DMS 273 (cell line): ENCODE data around the gene SFI1.
"Not testable (repeated sequence)": the region's sequence is repeated elsewhere in the genome, so short reads cannot be mapped to it uniquely, and the experiment has no call there.

ENCODE experiments used
- DNase-seq: peaks from one replicate; lab custom pipeline; 2025; ENCODE audit not compliant: unreplicated experiment; lab: John Stamatoyannopoulos, UW

SFI1 gene, protein sequence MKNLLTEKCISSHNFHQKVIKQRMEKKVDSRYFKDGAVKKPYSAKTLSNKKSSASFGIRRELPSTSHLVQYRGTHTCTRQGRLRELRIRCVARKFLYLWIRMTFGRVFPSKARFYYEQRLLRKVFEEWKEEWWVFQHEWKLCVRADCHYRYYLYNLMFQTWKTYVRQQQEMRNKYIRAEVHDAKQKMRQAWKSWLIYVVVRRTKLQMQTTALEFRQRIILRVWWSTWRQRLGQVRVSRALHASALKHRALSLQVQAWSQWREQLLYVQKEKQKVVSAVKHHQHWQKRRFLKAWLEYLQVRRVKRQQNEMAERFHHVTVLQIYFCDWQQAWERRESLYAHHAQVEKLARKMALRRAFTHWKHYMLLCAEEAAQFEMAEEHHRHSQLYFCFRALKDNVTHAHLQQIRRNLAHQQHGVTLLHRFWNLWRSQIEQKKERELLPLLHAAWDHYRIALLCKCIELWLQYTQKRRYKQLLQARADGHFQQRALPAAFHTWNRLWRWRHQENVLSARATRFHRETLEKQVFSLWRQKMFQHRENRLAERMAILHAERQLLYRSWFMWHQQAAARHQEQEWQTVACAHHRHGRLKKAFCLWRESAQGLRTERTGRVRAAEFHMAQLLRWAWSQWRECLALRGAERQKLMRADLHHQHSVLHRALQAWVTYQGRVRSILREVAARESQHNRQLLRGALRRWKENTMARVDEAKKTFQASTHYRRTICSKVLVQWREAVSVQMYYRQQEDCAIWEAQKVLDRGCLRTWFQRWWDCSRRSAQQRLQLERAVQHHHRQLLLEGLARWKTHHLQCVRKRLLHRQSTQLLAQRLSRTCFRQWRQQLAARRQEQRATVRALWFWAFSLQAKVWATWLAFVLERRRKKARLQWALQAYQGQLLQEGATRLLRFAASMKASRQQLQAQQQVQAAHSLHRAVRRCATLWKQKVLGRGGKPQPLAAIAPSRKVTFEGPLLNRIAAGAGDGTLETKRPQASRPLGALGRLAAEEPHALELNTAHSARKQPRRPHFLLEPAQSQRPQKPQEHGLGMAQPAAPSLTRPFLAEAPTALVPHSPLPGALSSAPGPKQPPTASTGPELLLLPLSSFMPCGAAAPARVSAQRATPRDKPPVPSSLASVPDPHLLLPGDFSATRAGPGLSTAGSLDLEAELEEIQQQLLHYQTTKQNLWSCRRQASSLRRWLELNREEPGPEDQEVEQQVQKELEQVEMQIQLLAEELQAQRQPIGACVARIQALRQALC

DNA sequence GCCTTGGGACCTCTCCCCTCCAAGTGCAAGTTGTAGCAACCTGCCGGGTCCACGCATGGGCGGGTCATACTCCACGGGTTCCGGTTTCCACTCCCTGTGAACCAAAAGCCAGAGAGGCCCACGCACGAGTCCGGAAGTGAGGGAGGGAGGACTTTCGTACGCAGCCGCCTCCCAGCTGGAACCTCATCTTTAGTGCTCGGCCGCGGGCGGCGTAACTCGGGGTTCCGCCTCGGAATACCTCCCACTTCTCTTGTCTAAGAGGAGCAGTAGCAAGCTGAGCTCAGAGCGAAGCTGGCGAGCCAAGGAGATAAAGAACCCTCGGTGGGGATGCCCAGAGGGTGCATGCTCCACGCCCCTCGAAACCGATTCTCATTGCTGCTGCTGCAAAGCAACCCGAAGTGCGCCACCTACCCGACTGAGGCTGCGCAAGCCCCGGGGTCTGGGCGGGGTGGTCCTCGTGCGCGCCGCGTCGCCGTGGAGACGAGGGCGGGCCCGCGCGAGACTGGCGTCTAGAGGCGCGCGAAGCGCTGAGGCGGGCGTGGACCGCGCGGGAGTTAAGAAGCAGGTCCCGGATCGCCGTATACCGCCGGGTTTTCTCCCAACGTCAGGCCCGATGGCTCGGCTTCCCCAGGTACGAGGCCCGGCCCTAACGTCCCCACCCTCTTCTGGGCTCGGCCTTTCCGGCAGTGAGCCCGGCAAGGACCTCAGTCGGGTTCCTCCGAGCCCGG lies at the start of gene SFI1:
Gene SFI1 (plus strand): TSS at position 530 of the 728 bp plus-strand sequence. CDS start 11,749 bp downstream, outside the sequence.
- DNase-seq: peak; percentile 93

DNA sequence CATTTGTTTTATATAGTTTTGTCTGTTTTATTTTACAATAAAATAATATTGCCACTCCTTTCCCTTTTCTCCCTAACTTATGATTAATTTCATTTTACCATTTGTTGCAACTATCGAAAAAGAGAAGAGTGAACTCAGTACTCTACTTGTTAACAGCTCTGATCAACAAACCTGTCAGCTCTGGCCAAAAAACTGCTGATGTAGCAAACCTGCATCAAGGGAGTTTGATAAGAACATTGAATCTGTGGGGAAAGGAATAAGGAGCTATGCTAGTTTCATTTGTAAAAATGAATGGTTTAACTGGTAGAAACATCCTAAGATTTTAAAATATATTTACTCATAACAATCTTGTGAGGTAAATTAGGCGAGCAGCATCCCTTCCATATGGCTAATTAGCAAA lies 49.6 kb upstream of the SFI1 start:
- DNase-seq: no peak

DNA sequence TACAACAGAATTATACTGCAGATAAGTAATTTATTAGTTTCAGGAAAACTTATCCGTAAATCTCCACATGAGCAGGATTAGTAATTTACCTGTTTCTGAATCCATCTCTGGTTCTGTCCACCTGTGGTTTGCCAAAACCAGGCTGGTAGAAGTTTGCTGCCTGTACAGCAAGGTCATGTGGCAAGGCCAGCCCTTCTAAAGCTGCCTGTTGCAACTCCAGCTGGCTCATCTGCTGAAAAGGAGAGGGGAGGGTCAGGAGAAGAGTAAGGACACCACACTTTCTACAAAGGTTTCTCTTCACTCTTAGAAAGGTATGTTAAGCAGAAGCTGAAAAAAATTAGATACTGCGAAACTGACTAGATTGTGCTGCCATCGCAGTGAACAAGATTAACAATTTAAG lies 49.0 kb upstream of the SFI1 start:
- no peak for DNase-seq

DNA sequence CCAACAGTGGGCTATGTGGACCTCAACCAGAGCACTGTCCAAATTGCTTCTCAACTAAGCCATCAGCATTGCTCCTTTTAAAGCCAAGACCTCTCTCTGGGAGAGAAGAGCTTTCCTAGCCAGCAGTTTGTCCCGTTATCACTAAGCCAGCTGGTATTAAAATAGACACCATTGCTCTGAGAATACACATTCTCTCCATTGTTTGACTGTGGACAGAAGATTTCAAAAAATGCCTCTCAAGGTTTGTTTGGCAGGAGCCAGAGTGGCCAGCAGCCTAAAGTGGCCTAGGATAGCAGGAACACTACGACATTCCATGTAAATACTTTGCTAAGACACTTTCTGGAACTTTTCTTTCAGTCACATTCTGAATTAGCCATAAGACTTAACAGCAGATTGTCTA lies 48.0 kb upstream of the SFI1 start:
- DNase-seq: no peak

DNA sequence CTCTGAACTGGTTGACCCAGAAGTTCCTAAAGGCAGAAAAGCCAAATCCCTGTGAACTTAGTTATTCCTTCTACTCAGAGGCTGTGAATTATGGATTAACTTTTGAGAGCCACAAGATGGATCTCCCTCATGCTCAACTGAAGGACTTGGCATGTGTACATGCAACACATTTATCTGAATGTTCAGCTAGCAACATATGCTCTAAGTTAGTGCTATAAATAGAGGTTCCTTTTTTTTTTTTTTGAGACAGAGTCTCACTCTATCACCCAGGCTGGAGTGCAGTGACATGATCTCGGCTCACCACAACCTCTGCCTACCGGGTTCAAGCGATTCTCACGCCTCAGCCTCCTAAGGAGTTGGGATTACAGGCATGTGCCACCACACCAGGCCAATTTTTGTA lies 46.8 kb upstream of the SFI1 start:
- DNase-seq: no peak

- DNase-seq: peak; percentile 42
These were observed 44.4 kb upstream of the SFI1 start for GRCh38 chr22:31451709-31452571.

- DNase-seq: no peak
These were observed 34.6 kb upstream of the SFI1 start for GRCh38 chr22:31461699-31462098.

DNA sequence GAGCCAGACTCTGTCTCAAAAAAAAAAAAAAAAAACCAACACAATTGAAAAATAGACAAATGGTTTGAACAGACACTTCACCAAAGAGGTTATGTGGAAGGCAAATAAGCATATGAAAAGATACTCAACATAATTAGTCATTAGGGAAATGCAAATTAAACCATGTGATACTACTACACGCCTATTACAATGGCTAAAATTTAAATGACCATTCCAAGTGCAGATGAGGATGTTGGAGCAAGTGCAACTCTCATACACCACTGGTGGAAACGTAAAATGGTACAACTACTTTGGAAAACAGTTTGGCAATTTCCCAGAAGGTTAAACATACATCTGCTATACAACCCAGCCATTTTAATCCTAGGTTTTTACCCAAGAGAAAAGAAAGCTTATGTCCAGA lies 31.0 kb upstream of the SFI1 start:
- no peak for DNase-seq

GRCh38 chr22:31474743-31475142 lies 21.6 kb upstream of the SFI1 start:
- DNase-seq: no peak

GRCh38 chr22:31475800-31476199 lies 20.5 kb upstream of the SFI1 start:
- DNase-seq: no peak

DNA sequence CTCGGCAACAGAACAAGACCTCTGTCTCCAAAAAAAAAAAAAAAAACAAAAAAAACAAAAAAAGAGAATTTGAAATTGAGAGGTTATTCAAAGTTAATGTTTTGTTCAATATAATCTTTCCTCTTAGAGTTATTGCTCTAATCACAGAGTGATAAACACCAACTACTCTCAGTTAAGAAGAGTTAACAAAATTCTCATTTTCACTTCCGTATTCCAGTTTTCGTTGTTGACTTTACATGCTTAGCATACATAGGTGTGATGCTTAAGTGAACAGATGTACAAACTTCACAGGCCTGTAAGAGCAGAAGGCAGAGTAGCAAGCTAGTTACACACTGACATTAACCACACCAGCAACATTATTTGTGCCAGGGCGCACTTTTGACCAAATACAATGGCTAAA lies 19.0 kb upstream of the SFI1 start:
- DNase-seq: no peak

GRCh38 chr22:31481129-31481528 lies 15.2 kb upstream of the SFI1 start:
- no peak for DNase-seq

- not testable (repeated sequence) for DNase-seq
These were observed 13.9 kb upstream of the SFI1 start for GRCh38 chr22:31482470-31482869.

- not testable (repeated sequence) for DNase-seq
These were observed 10.0 kb upstream of the SFI1 start for GRCh38 chr22:31486369-31486768.

- no peak for DNase-seq
These were observed 9.4 kb upstream of the SFI1 start for GRCh38 chr22:31486951-31487350.

- DNase-seq: no peak
These were observed 7.9 kb upstream of the SFI1 start for GRCh38 chr22:31488346-31488883.

- DNase-seq: peak; percentile 58
These were observed 7.2 kb upstream of the SFI1 start for GRCh38 chr22:31488988-31489617.

DNA sequence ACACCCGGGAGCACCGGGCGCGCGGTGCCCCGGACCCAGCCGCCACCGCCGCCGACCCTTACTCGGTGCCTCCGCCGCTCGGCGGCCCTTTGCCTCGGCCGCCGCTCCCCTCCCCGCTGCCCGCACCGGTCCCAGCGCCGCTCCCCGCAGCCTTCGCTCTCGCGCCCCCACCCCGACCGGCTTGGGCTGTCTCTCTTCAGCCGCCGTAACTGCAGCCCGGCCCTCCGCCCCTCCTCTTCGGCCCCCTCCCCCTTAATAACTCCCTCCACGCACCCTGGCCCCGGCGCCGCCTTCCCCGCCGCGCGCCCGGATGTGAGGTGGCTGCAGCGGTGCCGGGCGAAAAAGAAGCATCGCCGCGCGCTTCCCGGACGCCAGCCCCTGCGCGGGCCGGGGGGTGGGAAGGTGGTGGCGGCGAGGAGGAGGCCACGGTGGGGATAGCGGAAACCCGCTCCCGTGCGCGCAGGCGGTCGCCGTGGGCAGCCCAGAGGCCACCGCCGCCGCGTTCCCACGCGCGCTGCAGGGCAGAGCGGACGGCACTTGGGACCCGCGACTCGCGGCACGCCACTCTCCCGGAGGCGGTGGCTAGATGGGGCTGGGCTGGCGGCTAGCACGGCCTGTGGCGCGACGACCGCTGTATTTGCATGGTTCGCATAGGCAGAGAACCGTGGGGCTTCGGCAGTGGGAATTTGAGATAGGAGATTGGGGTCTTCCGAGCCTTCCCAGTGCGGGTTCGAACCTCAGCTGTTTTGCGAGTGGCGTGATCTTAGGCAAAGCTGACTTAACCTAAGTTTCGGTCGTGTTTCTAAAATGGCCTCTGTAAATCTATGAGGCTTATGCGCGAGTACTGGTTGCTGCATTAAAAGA lies 6.5 kb upstream of the SFI1 start, which contains the start of gene EIF4ENIF1:
Gene EIF4ENIF1 (minus strand): TSS at position 211 of the 864 bp plus-strand sequence. CDS start 1,124 bp downstream, outside the sequence.
- peak; percentile 87 for DNase-seq
